B cell (primary cell): ENCODE measurements around the gene SNPH. TPM values are rescaled to one million over a fixed set of nuclear protein-coding genes. Genes with fewer than 3 reads are reported as not detected.

Experiments used
- ATAC-seq: fragments of 200-7000 bp; cut with Tn5 transposase; one replicate; pipeline ENCODE4 v1.10.0; 2021; ENCODE audit warnings: low read depth, mild to moderate bottlenecking, moderate number of reproducible peaks, moderate library complexity
- CTCF ChIA-PET: fragments of 350-600 bp; sonication (Branson Sonifier 250); formaldehyde crosslinking; loops from one replicate; lab custom pipeline; 2021; ENCODE audit warnings: antibody characterized with exemption, inconsistent platforms; lab: Charles Lee
- POLR2A ChIA-PET: fragments of 350-600 bp; sonication (Branson Sonifier 250); formaldehyde crosslinking; loops from one replicate; lab custom pipeline; 2021; ENCODE audit warnings: antibody characterized with exemption; lab: Charles Lee
- DNase-seq: peaks from one replicate; pipeline ENCODE4 v3.0.0; 2013
- H2AFZ ChIP-seq: 2 replicates; pipeline ENCODE4 v1.6.1; 2012; ENCODE audit warnings: mild to moderate bottlenecking, low read depth, low read length; ENCODE audit not compliant: insufficient read depth, poor library complexity, severe bottlenecking
- H3K27ac ChIP-seq, 2 donors: 1 replicate in 1 of 2; 2 replicates in 1 of 2; pipeline ENCODE4 v1.5.1; 2012 to 2013; ENCODE audit warnings: low read length in 2 of 2, mild to moderate bottlenecking in 2 of 2, moderate library complexity in 1 of 2
- H3K27me3 ChIP-seq, 4 experiments: fragments of 200-600 bp in 1 of 4; sonication (generic) in 1 of 4; replicated peaks in 1 of 4; 1 replicate in 2 of 4; 2 replicates in 2 of 4; pipeline versions ENCODE4 v1.6.1 to v1.7.0; 2013 to 2016; ENCODE audit warnings: low read length in 3 of 4, mild to moderate bottlenecking in 2 of 4, mixed read lengths in 1 of 4, moderate library complexity in 1 of 4; ENCODE audit not compliant: insufficient read depth in 4 of 4, control insufficient read depth in 3 of 4; ENCODE audit errors: control extremely low read depth in 1 of 4
- H3K36me3 ChIP-seq, 2 experiments: replicated peaks in 1 of 2; 1 replicate in 1 of 2; 2 replicates in 1 of 2; pipeline versions ENCODE4 v1.6.1 to v1.7.1; 2013; ENCODE audit warnings: low read length in 1 of 2; ENCODE audit not compliant: insufficient read depth in 2 of 2, control insufficient read depth in 1 of 2; ENCODE audit errors: control extremely low read depth in 1 of 2, extremely low read depth in 1 of 2
- H3K4me1 ChIP-seq, 2 donors: fragments of 200-600 bp in 1 of 2; sonication (generic) in 1 of 2; 1 replicate in 1 of 2; 2 replicates in 1 of 2; pipeline versions ENCODE4 v1.5.1 to v1.6.1; 2013 to 2017; ENCODE audit warnings: low read length in 2 of 2; ENCODE audit not compliant: control insufficient read depth in 2 of 2, insufficient read depth in 2 of 2
- H3K4me2 ChIP-seq: replicated peaks from 2 replicates; pipeline ENCODE3; 2012; ENCODE audit warnings: mild to moderate bottlenecking, low read depth, low read length; ENCODE audit not compliant: poor library complexity, severe bottlenecking
- H3K4me3 ChIP-seq, 5 experiments: fragments of 200-600 bp in 1 of 5; sonication (generic) in 1 of 5; 1 replicate in 3 of 5; 2 replicates in 2 of 5; pipeline versions ENCODE4 v1.5.1 to v1.7.0; 2011 to 2016; ENCODE audit warnings: low read length in 4 of 5, mild to moderate bottlenecking in 4 of 5, low read depth in 2 of 5, control low read depth in 1 of 5, moderate library complexity in 1 of 5; ENCODE audit not compliant: insufficient read depth in 1 of 5; ENCODE audit errors: control extremely low read depth in 1 of 5, extremely low read depth in 1 of 5
- H3K79me2 ChIP-seq: fragments of 200-600 bp; sonication (generic); one replicate; pipeline ENCODE4 v1.6.0; 2016; ENCODE audit warnings: low read length; ENCODE audit not compliant: control insufficient read depth, insufficient read depth
- H3K9ac ChIP-seq: fragments of 200-600 bp; sonication (generic); 2 replicates; pipeline ENCODE4 v1.6.1; 2017; ENCODE audit warnings: mild to moderate bottlenecking, low read length, moderate library complexity
- H3K9me3 ChIP-seq, 3 donors: one replicate each; pipeline versions ENCODE4 v1.6.1 to v1.7.1; 2013; ENCODE audit warnings: low read length in 2 of 3; ENCODE audit not compliant: control insufficient read depth in 2 of 3, insufficient read depth in 1 of 3; ENCODE audit errors: control extremely low read depth in 1 of 3
- H4K20me1 ChIP-seq: 2 replicates; pipeline ENCODE4 v1.6.0; 2012; ENCODE audit warnings: mild to moderate bottlenecking, low read length; ENCODE audit not compliant: insufficient read depth, control insufficient read depth, poor library complexity, severe bottlenecking
- H3K27ac Mint-ChIP-seq: one replicate; pipeline ENCODE4 v1.8.0; 2021; ENCODE audit warnings: mixed read lengths
- H3K27me3 Mint-ChIP-seq: one replicate; pipeline ENCODE4 v1.8.0; 2021; ENCODE audit warnings: mixed read lengths
- H3K4me1 Mint-ChIP-seq: one replicate; pipeline ENCODE4 v1.8.0; 2021; ENCODE audit warnings: mixed read lengths
- H3K4me3 Mint-ChIP-seq: one replicate; pipeline ENCODE4 v1.8.0; 2021; ENCODE audit warnings: mixed read lengths
- H3K9me3 Mint-ChIP-seq: one replicate; pipeline ENCODE4 v1.8.0; 2022; ENCODE audit warnings: mixed read lengths; ENCODE audit not compliant: insufficient read depth
- CTCF ChIP-seq: fragments of 200-600 bp; IDR thresholded peaks from one replicate; pipeline ENCODE4 v1.8.0; 2022; ENCODE audit warnings: antibody characterized with exemption, mild to moderate bottlenecking
- EZH2 ChIP-seq: IDR thresholded peaks from 2 replicates; pipeline ENCODE4 v1.6.1; 2012; ENCODE audit warnings: borderline replicate concordance, low read depth, mild to moderate bottlenecking, moderate library complexity, low read length; ENCODE audit not compliant: insufficient read depth, poor library complexity, severe bottlenecking
- WGBS: methylation state at CpG from one replicate; pipeline ENCODE4 v1.1.5; 2013; ENCODE audit warnings: missing lambda C conversion rate; ENCODE audit not compliant: insufficient coverage; 5-methylcytosine and 5-hydroxymethylcytosine counted together
- intact Hi-C: fragments of 100-400 bp; cut with micrococcal nuclease; formaldehyde crosslinking; loops from one replicate; pipeline ENCODE4 v1.10.0; 2022
- polyA plus RNA-seq: library from polyadenylated mRNA; depleted of rRNA; stranded (reverse); fragments of >200 nt; gene quantifications from 2 replicates; pipeline ENCODE4 v1.2.3, GENCODE V29; 2012
- total RNA-seq, 2 donors: library from RNA; stranded (reverse); fragments of 120-200 nt in 1 of 2; gene quantifications; 1 replicate in 1 of 2; 2 replicates in 1 of 2; pipeline versions ENCODE4 v1.2.3 to v1.2.4, GENCODE V29; 2013 to 2022

SNPH gene
- total and polyA plus RNA-seq, 2 donors (not counting 1 experiment from before 2014, with no cell fraction given), result 0.67 to 3.0 TPM

GRCh38 chr20:1308067-1308701 is 42.1 kb downstream of the SNPH start:
- DNase-seq, result no peak
- H3K9me3 Mint-ChIP-seq, result no peaks in the 10 kb centered on the region
- H3K27ac Mint-ChIP-seq, result no peak overlapping the region
- ChIA-PET CTCF (interaction anchor here (0.6 to 1.0 kb wide), 2 partner anchors 130 to 196 kb away, joined by 3 to 4 read pairs; no protein-coding TSS in a partner anchor), POLR2A (no interaction called here)
- Histone ChIP-seq H3K79me2 (no peaks in the 10 kb centered on the region), H3K4me2 (no peak overlapping the region), H4K20me1 (no peaks in the 10 kb centered on the region), H3K9ac (no peak overlapping the region), H2AFZ (no peak overlapping the region), H3K27ac (no peak overlapping the region), H3K4me3 (no peak overlapping the region), H3K36me3 (no peaks in the 10 kb centered on the region), H3K9me3 (peaks cover 0 to 3% (median 0%) of the 10 kb centered on the region in 3 donors), H3K27me3 (no peaks in the 10 kb centered on the region), H3K4me1 (peaks cover 0 to under 1% of the 10 kb centered on the region in 2 donors)
- no peak for ATAC-seq
- intact Hi-C loops, result no loop called here
- 86% methylated on average over 10 of the region's 13 CpGs for WGBS
- no peak for TF ChIP-seq EZH2
- no peak for TF ChIP-seq CTCF
- no peak overlapping the region for H3K4me3 Mint-ChIP-seq
- H3K27me3 Mint-ChIP-seq, result no peaks in the 10 kb centered on the region
- H3K4me1 Mint-ChIP-seq, result no peaks in the 10 kb centered on the region

- Histone ChIP-seq H3K27ac (no peak overlapping the region), H3K4me2 (no peak overlapping the region), H3K4me1 (peaks cover 0 to 6% of the 10 kb centered on the region in 2 donors), H3K79me2 (no peaks in the 10 kb centered on the region), H3K36me3 (no peaks in the 10 kb centered on the region), H3K27me3 (no peaks in the 10 kb centered on the region), H4K20me1 (no peaks in the 10 kb centered on the region), H3K9ac (no peak overlapping the region), H2AFZ (no peak overlapping the region), H3K9me3 (peaks cover 0 to 6% (median 0%) of the 10 kb centered on the region in 3 donors), H3K4me3 (no peak overlapping the region)
- TF ChIP-seq CTCF, result no peak
- no peak for TF ChIP-seq EZH2
- ATAC-seq (no peak), DNase-seq (no peak)
- ChIA-PET CTCF (interaction anchor here (1.0 kb wide), 1 partner anchor 130 kb away, joined by 4 read pairs; no protein-coding TSS in a partner anchor), POLR2A (no interaction called here)
- Mint-ChIP-seq H3K27ac (no peak overlapping the region), H3K4me3 (no peak overlapping the region), H3K4me1 (no peaks in the 10 kb centered on the region), H3K27me3 (no peaks in the 10 kb centered on the region), H3K9me3 (no peaks in the 10 kb centered on the region)
- 94% methylated on average over 4 of the region's 9 CpGs for WGBS
- intact Hi-C loops, result no loop called here
Observed at GRCh38 chr20:1308702-1309095, 42.6 kb downstream of the SNPH start.
